ENCODE data around the gene TAS2R40. TPM values are rescaled to one million over a fixed set of nuclear protein-coding genes. Genes with fewer than 3 reads are reported as not detected.

The TAS2R40 gene
- polyA plus RNA-seq, 1 of the 3 experiments (the other 2 are of a cell fraction), result not detected

DNA sequence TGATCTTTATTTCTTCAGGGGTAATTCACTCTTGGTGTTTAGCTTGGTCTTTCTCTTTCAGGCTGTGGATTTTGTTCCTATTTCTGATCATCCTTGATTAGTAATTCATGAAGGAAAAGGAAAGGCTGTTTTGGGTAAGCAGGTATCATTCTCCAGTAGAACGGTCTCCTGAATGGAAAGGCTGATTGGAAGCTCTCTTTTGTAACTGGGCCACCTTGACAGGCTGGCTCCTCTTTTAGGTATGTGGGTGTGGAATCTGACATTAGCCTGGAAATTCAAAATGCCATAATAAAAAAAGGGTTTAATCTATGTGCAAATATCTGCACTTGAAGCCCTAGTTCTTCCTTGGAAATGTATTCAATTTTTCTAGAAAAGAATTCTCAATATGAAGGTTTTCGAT is 19.7 kb upstream of the TAS2R40 start:
- TF ChIP-seq YY1 (IDR thresholded peaks at IDR 0.05; ENCODE audit: low read depth) (no peak), GATA2 (CRISPR knock-in tag; IDR thresholded peaks at IDR 0.05) (no peak), ELF1 (IDR thresholded peaks at IDR 0.05) (no peak), FOXJ3 (CRISPR knock-in tag; IDR thresholded peaks at IDR 0.05) (no peak), GABPA (IDR thresholded peaks at IDR 0.05; ENCODE audit: low read depth) (no peak), TAF1 (IDR thresholded peaks at IDR 0.05; ENCODE audit: borderline replicate concordance, low read depth, low read length) (no peak), RXRA (IDR thresholded peaks at IDR 0.05; ENCODE audit: borderline replicate concordance, low read depth) (no peak), CHD2 (IDR thresholded peaks at IDR 0.05; ENCODE audit: low read length, partially characterized antibody) (no peak), SIN3A (IDR thresholded peaks at IDR 0.05; ENCODE audit: borderline replicate concordance, low read depth, low read length) (no peak), POLR2AphosphoS5 (IDR thresholded peaks at IDR 0.05; ENCODE audit: low read depth, low read length) (no peak), MEF2A (IDR thresholded peaks at IDR 0.05; ENCODE audit: borderline replicate concordance, low read depth) (no peak)
- TF ChIP-seq, protein P1, sequence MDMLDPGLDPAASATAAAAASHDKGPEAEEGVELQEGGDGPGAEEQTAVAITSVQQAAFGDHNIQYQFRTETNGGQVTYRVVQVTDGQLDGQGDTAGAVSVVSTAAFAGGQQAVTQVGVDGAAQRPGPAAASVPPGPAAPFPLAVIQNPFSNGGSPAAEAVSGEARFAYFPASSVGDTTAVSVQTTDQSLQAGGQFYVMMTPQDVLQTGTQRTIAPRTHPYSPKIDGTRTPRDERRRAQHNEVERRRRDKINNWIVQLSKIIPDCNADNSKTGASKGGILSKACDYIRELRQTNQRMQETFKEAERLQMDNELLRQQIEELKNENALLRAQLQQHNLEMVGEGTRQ (IDR thresholded peaks at IDR 0.05; ENCODE audit: borderline replicate concordance, low read depth, low read length), result no peak
- TF ChIP-seq, protein P2, sequence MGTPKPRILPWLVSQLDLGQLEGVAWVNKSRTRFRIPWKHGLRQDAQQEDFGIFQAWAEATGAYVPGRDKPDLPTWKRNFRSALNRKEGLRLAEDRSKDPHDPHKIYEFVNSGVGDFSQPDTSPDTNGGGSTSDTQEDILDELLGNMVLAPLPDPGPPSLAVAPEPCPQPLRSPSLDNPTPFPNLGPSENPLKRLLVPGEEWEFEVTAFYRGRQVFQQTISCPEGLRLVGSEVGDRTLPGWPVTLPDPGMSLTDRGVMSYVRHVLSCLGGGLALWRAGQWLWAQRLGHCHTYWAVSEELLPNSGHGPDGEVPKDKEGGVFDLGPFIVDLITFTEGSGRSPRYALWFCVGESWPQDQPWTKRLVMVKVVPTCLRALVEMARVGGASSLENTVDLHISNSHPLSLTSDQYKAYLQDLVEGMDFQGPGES (IDR thresholded peaks at IDR 0.05; ENCODE audit: low read depth, low read length), result no peak
- TF ChIP-seq, protein P3, sequence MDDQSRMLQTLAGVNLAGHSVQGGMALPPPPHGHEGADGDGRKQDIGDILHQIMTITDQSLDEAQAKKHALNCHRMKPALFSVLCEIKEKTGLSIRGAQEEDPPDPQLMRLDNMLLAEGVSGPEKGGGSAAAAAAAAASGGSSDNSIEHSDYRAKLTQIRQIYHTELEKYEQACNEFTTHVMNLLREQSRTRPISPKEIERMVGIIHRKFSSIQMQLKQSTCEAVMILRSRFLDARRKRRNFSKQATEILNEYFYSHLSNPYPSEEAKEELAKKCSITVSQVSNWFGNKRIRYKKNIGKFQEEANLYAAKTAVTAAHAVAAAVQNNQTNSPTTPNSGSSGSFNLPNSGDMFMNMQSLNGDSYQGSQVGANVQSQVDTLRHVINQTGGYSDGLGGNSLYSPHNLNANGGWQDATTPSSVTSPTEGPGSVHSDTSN (IDR thresholded peaks at IDR 0.05), result no peak
- TF ChIP-seq, protein P4, sequence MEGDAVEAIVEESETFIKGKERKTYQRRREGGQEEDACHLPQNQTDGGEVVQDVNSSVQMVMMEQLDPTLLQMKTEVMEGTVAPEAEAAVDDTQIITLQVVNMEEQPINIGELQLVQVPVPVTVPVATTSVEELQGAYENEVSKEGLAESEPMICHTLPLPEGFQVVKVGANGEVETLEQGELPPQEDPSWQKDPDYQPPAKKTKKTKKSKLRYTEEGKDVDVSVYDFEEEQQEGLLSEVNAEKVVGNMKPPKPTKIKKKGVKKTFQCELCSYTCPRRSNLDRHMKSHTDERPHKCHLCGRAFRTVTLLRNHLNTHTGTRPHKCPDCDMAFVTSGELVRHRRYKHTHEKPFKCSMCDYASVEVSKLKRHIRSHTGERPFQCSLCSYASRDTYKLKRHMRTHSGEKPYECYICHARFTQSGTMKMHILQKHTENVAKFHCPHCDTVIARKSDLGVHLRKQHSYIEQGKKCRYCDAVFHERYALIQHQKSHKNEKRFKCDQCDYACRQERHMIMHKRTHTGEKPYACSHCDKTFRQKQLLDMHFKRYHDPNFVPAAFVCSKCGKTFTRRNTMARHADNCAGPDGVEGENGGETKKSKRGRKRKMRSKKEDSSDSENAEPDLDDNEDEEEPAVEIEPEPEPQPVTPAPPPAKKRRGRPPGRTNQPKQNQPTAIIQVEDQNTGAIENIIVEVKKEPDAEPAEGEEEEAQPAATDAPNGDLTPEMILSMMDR (IDR thresholded peaks at IDR 0.05), result no peak
- Histone ChIP-seq H2AFZ (ENCODE audit: low read depth) (no peak overlapping the region), H3F3A (replicated peaks; ENCODE audit: insufficient read depth) (no peaks in the 10 kb centered on the region), H3K4me2 (no peak overlapping the region), H3K9me3 (no peaks in the 10 kb centered on the region), H3K9ac (no peak overlapping the region), H4K20me1 (ENCODE audit: insufficient read depth) (no peaks in the 10 kb centered on the region), H3K4me3 (ENCODE audit: low read depth in 2 of 2, low read length in 1 of 2) (no peak overlapping the region), H3K27ac (ENCODE audit: low read depth in 2 of 2, low read length in 1 of 2) (no peak overlapping the region), H3K9me2 (no peaks in the 10 kb centered on the region), H3K27me3 (ENCODE audit: insufficient read depth) (peaks cover 30% of the 10 kb centered on the region; the same call in 1 of the 2 replicates), H3K4me1 (ENCODE audit: control insufficient read depth in 1 of 2, insufficient read depth in 2 of 2, low read depth in 1 of 2, low read length in 1 of 2) (no peaks in the 10 kb centered on the region), H3K36me3 (replicated peaks in 1 of 2; ENCODE audit: control insufficient read depth in 1 of 2, insufficient read depth in 2 of 2, low read length in 1 of 2) (no peaks in the 10 kb centered on the region), H3K79me2 (ENCODE audit: insufficient read depth) (no peaks in the 10 kb centered on the region)
- WGBS (ENCODE audit: low lambda C conversion rate), result 4% methylated on average over 2 of the region's 2 CpGs
- no peak for DNase-seq
- CTCF ChIA-PET, result interaction anchor here (0.6 to 4.0 kb wide), 5 partner anchors 13 to 194 kb away, joined by 3 to 47 read pairs (median 3); no protein-coding TSS in a partner anchor
- POLR2A ChIA-PET, result no interaction called here

All from SK-N-SH (cell line).